Sigmoid colon (tissue), 7 donors: Measurements from ENCODE around the gene WDR1. TPM values are rescaled to one million over a fixed set of nuclear protein-coding genes. Genes with fewer than 3 reads are reported as not detected.

Source experiments
- DNase-seq: peaks from one replicate; pipeline ENCODE4 v3.0.0-alpha.2; 2019
- H3K27ac ChIP-seq, 4 donors: fragments of 200-600 bp; sonication (generic); one replicate each; pipeline ENCODE4 v1.5.1; 2016 to 2019; ENCODE audit warnings: mild to moderate bottlenecking in 1 of 4
- H3K27me3 ChIP-seq, 3 donors: fragments of 200-600 bp; sonication (generic); one replicate each; pipeline ENCODE4 v1.5.1; 2019; ENCODE audit warnings: mild to moderate bottlenecking in 1 of 3
- H3K36me3 ChIP-seq, 4 donors: fragments of 200-600 bp; sonication (generic); one replicate each; pipeline ENCODE4 v1.5.1; 2016 to 2019
- H3K4me1 ChIP-seq, 4 donors: fragments of 200-600 bp; sonication (generic); one replicate each; pipeline ENCODE4 v1.5.1; 2017 to 2019
- H3K4me3 ChIP-seq, 4 donors: fragments of 200-600 bp; sonication (generic); one replicate each; pipeline ENCODE4 v1.5.1; 2017 to 2019; ENCODE audit warnings: mild to moderate bottlenecking in 2 of 4, moderate library complexity in 1 of 4
- H3K9me3 ChIP-seq, 4 donors: fragments of 200-600 bp in 3 of 4; sonication (generic) in 3 of 4; one replicate each; pipeline versions ENCODE4 v1.5.1 to v1.6.1; 2013 to 2019
- EP300 ChIP-seq, 4 donors: sonication (generic); formaldehyde crosslinking; IDR thresholded peaks; one replicate each; pipeline ENCODE4 v1.6.1; 2017; ENCODE audit warnings: antibody characterized with exemption in 4 of 4
- POLR2A ChIP-seq, 2 donors: fragments of 450-650 bp; IDR thresholded peaks; one replicate each; pipeline ENCODE4 v1.6.1; 2016; ENCODE audit warnings: antibody characterized with exemption in 2 of 2, mild to moderate bottlenecking in 2 of 2, moderate library complexity in 2 of 2
- POLR2AphosphoS5 ChIP-seq, 4 donors: sonication (generic); formaldehyde crosslinking; IDR thresholded peaks; one replicate each; pipeline ENCODE4 v1.6.1; 2017; ENCODE audit warnings: antibody characterized with exemption in 4 of 4
- WGBS, 2 donors: extraction: QIAGEN DNeasy Blood & Tissue Kit; methylation state at CpG; one replicate each; pipeline ENCODE4 v1.1.7; 2013; 5-methylcytosine and 5-hydroxymethylcytosine counted together
- intact Hi-C: fragments of 100-400 bp; cut with DNase I; formaldehyde crosslinking; loops from one replicate; pipeline ENCODE4 v1.15.1; 2023
- polyA plus RNA-seq, 3 donors: library from polyadenylated mRNA; stranded (reverse); fragments of 200-250 nt; gene quantifications; one replicate each; pipeline ENCODE4 v1.2.3, GENCODE V29; 2013
- total RNA-seq, 4 donors: library from RNA; depleted of rRNA; stranded (reverse); fragments of >200 nt; gene quantifications; one replicate each; pipeline ENCODE4 v1.1.0, GENCODE V29; 2016
- TF ChIP-seq, protein P1 (sequence below), 4 experiments: fragments of 450-650 bp in 3 of 4; fragments of 200-600 bp in 1 of 4; IDR thresholded peaks; one replicate each; pipeline ENCODE4 v1.5.1; 2016 to 2019; ENCODE audit warnings: antibody characterized with exemption in 4 of 4, mild to moderate bottlenecking in 3 of 4, moderate library complexity in 2 of 4
- donor health status: healthy with polysubstance abuse.
- donor health status: Bipolar disorder and iron deficiency.
- donor health status: healthy.

The WDR1 gene
- total and polyA plus RNA-seq, 7 donors, result 171 to 267 (median 240) TPM

- Histone ChIP-seq H3K36me3 (peaks cover 0 to 26% (median 17%) of the 10 kb centered on the region in 4 donors), H3K27ac (peak overlapping the region; percentile 90 to 98 (median 96)), H3K9me3 (no peaks in the 10 kb centered on the region), H3K27me3 (no peaks in the 10 kb centered on the region), H3K4me3 (peak overlapping the region in 3 of 4 donors; percentile 1 to 20 (median 9)), H3K4me1 (peaks cover 0 to 100% (median 100%) of the 10 kb centered on the region in 4 donors)
- intact Hi-C loops, result no loop called here
- DNase-seq, result peak; percentile 94
- WGBS, 2 donors, result 49 to 58% methylated on average over 13 of the region's 13 CpGs
- TF ChIP-seq EP300 (IDR thresholded peaks at IDR 0.05) (peak in 1 of 4 donors; percentile 69), POLR2AphosphoS5 (IDR thresholded peaks at IDR 0.05) (peak; percentile 30 to 77 (median 68)), POLR2A (IDR thresholded peaks at IDR 0.05) (no peak)
- TF ChIP-seq, protein P1, sequence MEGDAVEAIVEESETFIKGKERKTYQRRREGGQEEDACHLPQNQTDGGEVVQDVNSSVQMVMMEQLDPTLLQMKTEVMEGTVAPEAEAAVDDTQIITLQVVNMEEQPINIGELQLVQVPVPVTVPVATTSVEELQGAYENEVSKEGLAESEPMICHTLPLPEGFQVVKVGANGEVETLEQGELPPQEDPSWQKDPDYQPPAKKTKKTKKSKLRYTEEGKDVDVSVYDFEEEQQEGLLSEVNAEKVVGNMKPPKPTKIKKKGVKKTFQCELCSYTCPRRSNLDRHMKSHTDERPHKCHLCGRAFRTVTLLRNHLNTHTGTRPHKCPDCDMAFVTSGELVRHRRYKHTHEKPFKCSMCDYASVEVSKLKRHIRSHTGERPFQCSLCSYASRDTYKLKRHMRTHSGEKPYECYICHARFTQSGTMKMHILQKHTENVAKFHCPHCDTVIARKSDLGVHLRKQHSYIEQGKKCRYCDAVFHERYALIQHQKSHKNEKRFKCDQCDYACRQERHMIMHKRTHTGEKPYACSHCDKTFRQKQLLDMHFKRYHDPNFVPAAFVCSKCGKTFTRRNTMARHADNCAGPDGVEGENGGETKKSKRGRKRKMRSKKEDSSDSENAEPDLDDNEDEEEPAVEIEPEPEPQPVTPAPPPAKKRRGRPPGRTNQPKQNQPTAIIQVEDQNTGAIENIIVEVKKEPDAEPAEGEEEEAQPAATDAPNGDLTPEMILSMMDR (IDR thresholded peaks at IDR 0.05), result no peak
These were observed 10.1 kb downstream of the WDR1 start for GRCh38 chr4:10106421-10107039.

- H3K9me3 ChIP-seq, result no peaks in the 10 kb centered on the region
- intact Hi-C loops, result no loop called here
- peak overlapping the region in 2 of 4 donors; percentile 1 to 20 for H3K4me3 ChIP-seq
- H3K27me3 ChIP-seq, result no peaks in the 10 kb centered on the region
- H3K4me1 ChIP-seq, result peaks cover 0 to 100% (median 100%) of the 10 kb centered on the region in 4 donors
- no peak for DNase-seq
- peak overlapping the region; percentile 90 to 98 (median 96) for H3K27ac ChIP-seq
- WGBS, 2 donors, result 90 to 91% methylated on average over 4 of the region's 4 CpGs
- H3K36me3 ChIP-seq, result peaks cover 0 to 20% (median 14%) of the 10 kb centered on the region in 4 donors
- TF ChIP-seq POLR2AphosphoS5 (IDR thresholded peaks at IDR 0.05) (no peak), EP300 (IDR thresholded peaks at IDR 0.05) (no peak), POLR2A (IDR thresholded peaks at IDR 0.05) (no peak)
- TF ChIP-seq, protein P1 (IDR thresholded peaks at IDR 0.05), result no peak
These were observed 10.7 kb downstream of the WDR1 start for GRCh38 chr4:10105920-10106319.

- intact Hi-C loops, result no loop called here
- TF ChIP-seq POLR2A (IDR thresholded peaks at IDR 0.05) (no peak), POLR2AphosphoS5 (IDR thresholded peaks at IDR 0.05) (no peak), EP300 (IDR thresholded peaks at IDR 0.05) (no peak)
- TF ChIP-seq, protein P1 (IDR thresholded peaks at IDR 0.05), result no peak
- no peak for DNase-seq
- Histone ChIP-seq H3K27ac (peak overlapping the region; percentile 90 to 98 (median 96)), H3K36me3 (peaks cover 0 to 17% (median 12%) of the 10 kb centered on the region in 4 donors), H3K4me3 (no peak overlapping the region), H3K4me1 (peaks cover 0 to 100% (median 100%) of the 10 kb centered on the region in 4 donors), H3K9me3 (no peaks in the 10 kb centered on the region), H3K27me3 (no peaks in the 10 kb centered on the region)
- WGBS, 2 donors, result 83 to 96% methylated on average over 4 of the region's 4 CpGs
These were observed 11.2 kb downstream of the WDR1 start for GRCh38 chr4:10105421-10105820.

DNA sequence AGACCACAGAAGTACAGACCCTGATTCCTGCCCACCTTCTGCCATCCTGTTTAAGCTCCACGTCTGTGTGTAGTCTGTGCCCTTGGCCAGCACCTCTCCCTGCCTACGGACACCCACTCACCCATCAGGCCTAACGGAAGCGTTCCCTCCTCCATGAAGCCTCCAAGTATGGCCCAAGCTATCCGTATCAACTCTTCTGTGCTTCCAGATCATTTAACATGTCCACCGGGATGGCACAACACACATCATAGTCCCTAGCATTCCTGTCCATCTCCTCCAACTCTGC, 11.7 kb downstream of the WDR1 start:
- WGBS, 2 donors, result 73 to 83% methylated on average over 6 of the region's 6 CpGs
- no peak for DNase-seq
- Histone ChIP-seq H3K36me3 (peaks cover 0 to 17% (median 9%) of the 10 kb centered on the region in 4 donors), H3K9me3 (no peaks in the 10 kb centered on the region), H3K4me1 (peaks cover 0 to 100% (median 100%) of the 10 kb centered on the region in 4 donors), H3K27me3 (no peaks in the 10 kb centered on the region), H3K27ac (peak overlapping the region; percentile 90 to 98 (median 96)), H3K4me3 (no peak overlapping the region)
- TF ChIP-seq, protein P1 (IDR thresholded peaks at IDR 0.05), result no peak
- no peak for TF ChIP-seq EP300 (IDR thresholded peaks at IDR 0.05)
- no peak for TF ChIP-seq POLR2A (IDR thresholded peaks at IDR 0.05)
- TF ChIP-seq POLR2AphosphoS5 (IDR thresholded peaks at IDR 0.05), result no peak
- intact Hi-C loops, result loop anchor here (5.0 kb wide), 1 partner anchor 67 kb away; no protein-coding TSS in a partner anchor
